ENCODE results near the gene EXOSC9. TPM values are rescaled to one million over a fixed set of nuclear protein-coding genes. Genes with fewer than 3 reads are reported as not detected.

The EXOSC9 gene
- total RNA-seq, 2 experiments from 2014 or later = 71.6 to 72.7 TPM

- Mint-ChIP-seq H3K4me3 (peak overlapping the region; percentile 44), H3K27me3 (peaks cover 80% of the 10 kb centered on the region), H3K36me3 (ENCODE audit: low read depth) (no peaks in the 10 kb centered on the region), H3K4me1 (ENCODE audit: low read depth) (peaks cover 9% of the 10 kb centered on the region), H3K27ac (no peak overlapping the region), H3K9me3 (no peaks in the 10 kb centered on the region)
- Histone ChIP-seq H3K27ac (ENCODE audit: low read depth in 1 of 2, low read length in 2 of 2) (no peak overlapping the region), H3K4me1 (ENCODE audit: insufficient read depth, low read length) (peaks cover 10% of the 10 kb centered on the region), H3K9me3 (ENCODE audit: control insufficient read depth in 1 of 2, insufficient read depth in 1 of 2, low read length in 2 of 2) (no peaks in the 10 kb centered on the region), H3K27me3 (ENCODE audit: control insufficient read depth in 1 of 2, insufficient read depth in 2 of 2, low read length in 2 of 2) (peaks cover 27 to 61% of the 10 kb centered on the region in 2 experiments), H3K36me3 (ENCODE audit: insufficient read depth, low read length) (no peaks in the 10 kb centered on the region), H3K4me3 (ENCODE audit: low read length) (no peak overlapping the region)
- POLR2A ChIA-PET = no interaction called here
- CTCF ChIA-PET = no interaction called here
- TF ChIP-seq CTCF (IDR thresholded peaks at IDR 0.05) = no peak
- ATAC-seq (ENCODE audit: poor library complexity) (no peak), DNase-seq (no peak)
- intact Hi-C loops (cut with DNase I, micrococcal nuclease) = no loop called here
These were observed 35.8 kb upstream of the EXOSC9 start for GRCh38 chr4:121765368-121765705.

GRCh38 chr4:121765971-121766538, 35.1 kb upstream of the EXOSC9 start:
- Mint-ChIP-seq H3K36me3 (ENCODE audit: low read depth) (no peaks in the 10 kb centered on the region), H3K4me1 (ENCODE audit: low read depth) (peaks cover 9% of the 10 kb centered on the region), H3K9me3 (no peaks in the 10 kb centered on the region), H3K27ac (no peak overlapping the region), H3K27me3 (peaks cover 79% of the 10 kb centered on the region), H3K4me3 (no peak overlapping the region)
- ChIA-PET CTCF (no interaction called here), POLR2A (no interaction called here)
- peaks cover 27 to 57% of the 10 kb centered on the region in 2 experiments for H3K27me3 ChIP-seq (ENCODE audit: control insufficient read depth in 1 of 2, insufficient read depth in 2 of 2, low read length in 2 of 2)
- no peak overlapping the region for H3K27ac ChIP-seq (ENCODE audit: low read depth in 1 of 2, low read length in 2 of 2)
- no peak overlapping the region for H3K4me3 ChIP-seq (ENCODE audit: low read length)
- ATAC-seq (ENCODE audit: poor library complexity) (no peak), DNase-seq (no peak)
- intact Hi-C loops (cut with DNase I, micrococcal nuclease) = no loop called here
- TF ChIP-seq CTCF (IDR thresholded peaks at IDR 0.05) = no peak
- no peaks in the 10 kb centered on the region for H3K9me3 ChIP-seq (ENCODE audit: control insufficient read depth in 1 of 2, insufficient read depth in 1 of 2, low read length in 2 of 2)
- H3K4me1 ChIP-seq (ENCODE audit: insufficient read depth, low read length) = peaks cover 10% of the 10 kb centered on the region
- H3K36me3 ChIP-seq (ENCODE audit: insufficient read depth, low read length) = no peaks in the 10 kb centered on the region

GRCh38 chr4:121767166-121767565, 34.0 kb upstream of the EXOSC9 start:
- H3K27me3 Mint-ChIP-seq = peaks cover 77% of the 10 kb centered on the region
- H3K27ac ChIP-seq (ENCODE audit: low read depth in 1 of 2, low read length in 2 of 2) = no peak overlapping the region
- peaks cover 26 to 55% of the 10 kb centered on the region in 2 experiments for H3K27me3 ChIP-seq (ENCODE audit: control insufficient read depth in 1 of 2, insufficient read depth in 2 of 2, low read length in 2 of 2)
- no peak overlapping the region for H3K27ac Mint-ChIP-seq
- H3K9me3 Mint-ChIP-seq = no peaks in the 10 kb centered on the region
- H3K4me1 ChIP-seq (ENCODE audit: insufficient read depth, low read length) = peaks cover 10% of the 10 kb centered on the region
- ATAC-seq (ENCODE audit: poor library complexity) (no peak), DNase-seq (no peak)
- no peak overlapping the region for H3K4me3 Mint-ChIP-seq
- H3K4me1 Mint-ChIP-seq (ENCODE audit: low read depth) = peaks cover 9% of the 10 kb centered on the region
- H3K9me3 ChIP-seq (ENCODE audit: control insufficient read depth in 1 of 2, insufficient read depth in 1 of 2, low read length in 2 of 2) = no peaks in the 10 kb centered on the region
- CTCF ChIA-PET = interaction anchor here (1.3 kb wide), 1 partner anchor 14 kb away, joined by 3 read pairs; no protein-coding TSS in a partner anchor
- TF ChIP-seq CTCF (IDR thresholded peaks at IDR 0.05) = no peak
- POLR2A ChIA-PET = no interaction called here
- H3K36me3 Mint-ChIP-seq (ENCODE audit: low read depth) = no peaks in the 10 kb centered on the region
- H3K36me3 ChIP-seq (ENCODE audit: insufficient read depth, low read length) = no peaks in the 10 kb centered on the region
- intact Hi-C loops (cut with DNase I, micrococcal nuclease) = no loop called here
- no peak overlapping the region for H3K4me3 ChIP-seq (ENCODE audit: low read length)

All from CD4-positive, alpha-beta T cell (primary cell).